Cardiac muscle cell (in vitro differentiated cells and primary cell): ENCODE measurements around the gene UBE2E3. TPM values are rescaled to one million over a fixed set of nuclear protein-coding genes. Genes with fewer than 3 reads are reported as not detected.
A peak's percentile ranks its signal among the peaks of the same experiment; 100 is the strongest.

Experiments used
- DNase-seq, 2 donors: peaks; one replicate each; pipeline versions ENCODE4 v3.0.0 to v3.0.0-alpha.2; 2010 to 2017; ENCODE audit warnings: low read depth in 1 of 2, low spot score in 1 of 2
- H3K27ac ChIP-seq: fragments of 200-600 bp; sonication (generic); 2 replicates; pipeline ENCODE4 v1.5.1; 2016
- H3K27me3 ChIP-seq: fragments of 200-600 bp; sonication (generic); 2 replicates; pipeline ENCODE4 v1.6.0; 2016; ENCODE audit warnings: control low read depth
- H3K36me3 ChIP-seq: fragments of 200-600 bp; sonication (generic); 2 replicates; pipeline ENCODE4 v1.5.1; 2016; ENCODE audit warnings: control low read depth
- H3K4me1 ChIP-seq: fragments of 200-600 bp; sonication (generic); 2 replicates; pipeline ENCODE4 v1.8.1; 2017; ENCODE audit warnings: low read depth, mild to moderate bottlenecking, mixed run types
- H3K4me3 ChIP-seq: fragments of 200-600 bp; sonication (generic); 2 replicates; pipeline ENCODE4 v1.5.1; 2016; ENCODE audit warnings: mild to moderate bottlenecking
- H3K9me3 ChIP-seq: fragments of 200-600 bp; sonication (generic); 2 replicates; pipeline ENCODE4 v1.5.1; 2017; ENCODE audit warnings: low read depth, mild to moderate bottlenecking, control low read depth
- polyA plus RNA-seq: library from polyadenylated mRNA; unstranded; fragments of >200 nt; fragmentation: Nextera tagmentation; extraction: Ambion mirVana; gene quantifications from 2 replicates; pipeline ENCODE4 v1.2.1, GENCODE V29; 2016
- total RNA-seq: library from RNA; depleted of rRNA; stranded (reverse); fragments of >200 nt; gene quantifications from 2 replicates; pipeline ENCODE4 v1.2.3, GENCODE V29; 2016
- TF ChIP-seq, protein P1 (sequence below): IDR thresholded peaks from 2 replicates; pipeline ENCODE4 v1.5.1; 2012; ENCODE audit warnings: low read depth, mild to moderate bottlenecking, low read length

UBE2E3 gene
- total and polyA plus RNA-seq, 2 experiments from 2014 or later, result 128 to 202 TPM

DNA sequence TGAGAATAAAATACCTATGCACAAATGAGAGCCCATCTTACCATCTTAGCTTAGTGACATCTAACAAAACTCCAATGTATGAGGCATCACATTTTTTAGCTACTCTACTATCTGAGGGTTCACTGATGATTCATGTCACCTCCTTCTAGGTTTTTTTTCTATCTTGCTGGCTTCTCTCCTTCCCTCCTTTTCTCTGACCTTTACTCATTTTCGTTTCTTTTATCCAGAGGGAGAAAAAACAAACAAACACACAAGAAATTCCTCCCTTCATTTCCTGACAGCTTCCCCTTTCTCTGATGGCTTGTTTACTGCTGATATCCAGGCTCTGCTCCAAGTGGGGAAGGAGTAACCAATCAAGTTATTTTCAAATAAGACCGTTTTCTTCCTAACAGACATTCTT lies 115.1 kb downstream of the UBE2E3 start:
- TF ChIP-seq, protein P1, sequence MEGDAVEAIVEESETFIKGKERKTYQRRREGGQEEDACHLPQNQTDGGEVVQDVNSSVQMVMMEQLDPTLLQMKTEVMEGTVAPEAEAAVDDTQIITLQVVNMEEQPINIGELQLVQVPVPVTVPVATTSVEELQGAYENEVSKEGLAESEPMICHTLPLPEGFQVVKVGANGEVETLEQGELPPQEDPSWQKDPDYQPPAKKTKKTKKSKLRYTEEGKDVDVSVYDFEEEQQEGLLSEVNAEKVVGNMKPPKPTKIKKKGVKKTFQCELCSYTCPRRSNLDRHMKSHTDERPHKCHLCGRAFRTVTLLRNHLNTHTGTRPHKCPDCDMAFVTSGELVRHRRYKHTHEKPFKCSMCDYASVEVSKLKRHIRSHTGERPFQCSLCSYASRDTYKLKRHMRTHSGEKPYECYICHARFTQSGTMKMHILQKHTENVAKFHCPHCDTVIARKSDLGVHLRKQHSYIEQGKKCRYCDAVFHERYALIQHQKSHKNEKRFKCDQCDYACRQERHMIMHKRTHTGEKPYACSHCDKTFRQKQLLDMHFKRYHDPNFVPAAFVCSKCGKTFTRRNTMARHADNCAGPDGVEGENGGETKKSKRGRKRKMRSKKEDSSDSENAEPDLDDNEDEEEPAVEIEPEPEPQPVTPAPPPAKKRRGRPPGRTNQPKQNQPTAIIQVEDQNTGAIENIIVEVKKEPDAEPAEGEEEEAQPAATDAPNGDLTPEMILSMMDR, result no peak
- Histone ChIP-seq H3K4me3 (no peak overlapping the region), H3K36me3 (no peaks in the 10 kb centered on the region), H3K27me3 (no peaks in the 10 kb centered on the region), H3K4me1 (no peaks in the 10 kb centered on the region), H3K27ac (no peak overlapping the region), H3K9me3 (no peaks in the 10 kb centered on the region)
- DNase-seq, result no peak

DNA sequence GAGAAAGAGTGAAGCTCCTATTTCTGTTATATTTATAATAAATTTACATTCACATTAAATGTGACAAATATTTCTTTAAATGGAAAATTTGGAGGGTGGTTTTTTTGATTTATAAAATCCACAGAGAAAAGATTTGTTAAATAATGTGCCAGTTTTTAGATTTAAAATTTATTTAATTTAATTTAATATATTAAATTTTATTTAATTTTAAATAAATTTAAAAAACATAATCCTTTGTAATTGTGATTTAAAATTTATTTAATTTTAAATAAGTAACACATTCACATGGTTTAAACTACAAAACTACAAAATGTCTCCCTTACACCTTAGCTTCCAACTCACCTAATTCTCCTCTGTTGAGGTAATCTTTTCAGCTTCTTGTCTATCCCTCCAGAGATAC lies 123.3 kb downstream of the UBE2E3 start:
- H3K27ac ChIP-seq, result no peak overlapping the region
- peaks cover 21% of the 10 kb centered on the region for H3K4me1 ChIP-seq
- no peak overlapping the region for H3K4me3 ChIP-seq
- no peaks in the 10 kb centered on the region for H3K36me3 ChIP-seq
- no peaks in the 10 kb centered on the region for H3K9me3 ChIP-seq
- TF ChIP-seq, protein P1, result no peak
- no peak for DNase-seq
- H3K27me3 ChIP-seq, result no peaks in the 10 kb centered on the region

DNA sequence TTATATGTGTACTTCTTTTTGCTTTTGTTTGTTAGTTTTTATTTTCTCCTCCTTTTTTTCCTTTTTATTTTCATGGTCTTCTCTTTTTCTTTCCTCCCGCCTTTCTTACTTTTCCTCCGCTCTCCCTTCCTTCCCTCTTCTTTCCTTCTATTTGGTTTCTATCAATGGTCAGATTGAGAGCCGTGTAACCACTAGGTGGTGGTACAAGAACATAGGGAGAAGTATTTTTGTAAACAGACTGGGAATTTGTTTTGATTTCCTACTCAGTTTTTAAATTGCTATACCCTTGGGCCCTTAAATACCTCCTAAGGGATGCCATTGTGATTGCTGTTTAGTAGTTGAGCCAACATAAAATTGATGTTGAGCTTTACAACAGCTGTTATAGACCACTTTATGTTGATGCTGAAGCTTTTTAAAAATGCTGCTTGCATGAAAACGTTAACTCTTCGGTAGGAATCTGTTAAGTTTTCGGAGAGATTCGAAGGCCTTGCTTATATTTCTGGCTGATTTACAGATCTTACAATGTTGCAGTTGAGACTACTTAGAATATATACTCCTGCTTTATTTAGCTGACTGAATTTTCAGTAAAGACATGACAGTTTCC lies 124.2 kb downstream of the UBE2E3 start:
- TF ChIP-seq, protein P1, result peak; percentile 79
- no peak overlapping the region for H3K4me3 ChIP-seq
- no peaks in the 10 kb centered on the region for H3K9me3 ChIP-seq
- H3K4me1 ChIP-seq, result peaks cover 21% of the 10 kb centered on the region
- no peak overlapping the region for H3K27ac ChIP-seq
- H3K27me3 ChIP-seq, result no peaks in the 10 kb centered on the region
- no peaks in the 10 kb centered on the region for H3K36me3 ChIP-seq
- peak; percentile 52 to 81 for DNase-seq

DNA sequence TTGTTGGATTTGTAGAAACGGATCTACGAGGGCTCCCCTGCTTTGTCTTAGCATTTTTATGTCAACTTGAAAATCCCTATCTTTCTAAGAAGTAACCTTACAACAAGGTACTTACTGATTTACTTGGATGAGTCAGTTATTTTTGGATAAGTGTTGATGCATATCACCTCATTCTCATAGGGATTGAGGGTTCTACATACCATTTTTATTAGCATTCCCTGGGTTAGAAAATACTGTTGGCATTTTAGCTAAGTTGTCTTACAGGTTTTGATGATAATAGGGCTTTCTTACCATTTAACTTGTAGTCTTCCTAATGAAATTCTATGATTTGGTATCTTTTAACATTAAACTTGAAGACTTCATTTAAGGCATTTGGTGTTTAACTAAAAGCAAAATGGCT lies 125.2 kb downstream of the UBE2E3 start:
- Histone ChIP-seq H3K4me3 (no peak overlapping the region), H3K9me3 (no peaks in the 10 kb centered on the region), H3K27me3 (no peaks in the 10 kb centered on the region), H3K4me1 (peaks cover 21% of the 10 kb centered on the region), H3K36me3 (no peaks in the 10 kb centered on the region), H3K27ac (no peak overlapping the region)
- TF ChIP-seq, protein P1, result no peak
- DNase-seq, result no peak

- peak in 1 of 2 donors; percentile 21 for DNase-seq
- Histone ChIP-seq H3K4me3 (no peak overlapping the region), H3K27me3 (no peaks in the 10 kb centered on the region), H3K36me3 (no peaks in the 10 kb centered on the region), H3K4me1 (peaks cover 21% of the 10 kb centered on the region), H3K27ac (no peak overlapping the region), H3K9me3 (no peaks in the 10 kb centered on the region)
- TF ChIP-seq, protein P1, result no peak
Measured at GRCh38 chr2:181106229-181106628, 125.8 kb downstream of the UBE2E3 start.
